Loucy (cell line): ENCODE measurements around the gene KDELR1.

ENCODE experiments used
- H2AFZ ChIP-seq: fragments of 200-600 bp; sonication (generic); 2 replicates; pipeline ENCODE4 v1.6.0; 2016; ENCODE audit warnings: antibody characterized with exemption, mild to moderate bottlenecking, low read length, moderate library complexity
- H3F3A ChIP-seq: fragments of 200-600 bp; 2 replicates; pipeline ENCODE4 v1.6.0; 2016; ENCODE audit warnings: antibody characterized with exemption, low read depth, mild to moderate bottlenecking
- H3K27me3 ChIP-seq: fragments of 200-600 bp; sonication (generic); 2 replicates; pipeline ENCODE4 v1.6.1; 2014; ENCODE audit warnings: low read length, mild to moderate bottlenecking; ENCODE audit not compliant: insufficient read depth, poor library complexity, severe bottlenecking
- H3K36me3 ChIP-seq: fragments of 200-600 bp; sonication (generic); 2 replicates; pipeline ENCODE4 v1.6.1; 2016; ENCODE audit warnings: low read length; ENCODE audit not compliant: insufficient read depth
- H3K4me1 ChIP-seq: fragments of 200-600 bp; sonication (generic); 2 replicates; pipeline ENCODE4 v1.5.1; 2014; ENCODE audit warnings: low read length, mild to moderate bottlenecking; ENCODE audit not compliant: insufficient read depth, poor library complexity, severe bottlenecking
- H3K4me2 ChIP-seq: fragments of 200-600 bp; sonication (generic); 2 replicates; pipeline ENCODE4 v1.6.0; 2014; ENCODE audit warnings: antibody characterized with exemption, low read length, low read depth, mild to moderate bottlenecking; ENCODE audit not compliant: poor library complexity, severe bottlenecking
- H3K4me3 ChIP-seq: fragments of 200-600 bp; sonication (generic); 2 replicates; pipeline ENCODE4 v1.5.1; 2014; ENCODE audit warnings: low read length, mild to moderate bottlenecking, mixed read lengths; ENCODE audit not compliant: poor library complexity, severe bottlenecking
- H3K79me2 ChIP-seq: fragments of 200-600 bp; sonication (generic); 2 replicates; pipeline ENCODE4 v1.6.1; 2014; ENCODE audit warnings: low read length; ENCODE audit not compliant: insufficient read depth
- H3K9ac ChIP-seq: fragments of 200-600 bp; sonication (generic); 2 replicates; pipeline ENCODE4 v1.6.0; 2014; ENCODE audit warnings: mild to moderate bottlenecking, low read depth, low read length, moderate library complexity; ENCODE audit not compliant: poor library complexity, severe bottlenecking
- H3K9me2 ChIP-seq: fragments of 200-600 bp; sonication (generic); replicated peaks from 2 replicates; pipeline ENCODE4 v1.6.1; 2016; ENCODE audit warnings: low read depth, low read length, mixed read lengths
- H3K9me3 ChIP-seq: fragments of 200-600 bp; sonication (generic); 2 replicates; pipeline ENCODE4 v1.6.1; 2014; ENCODE audit warnings: mild to moderate bottlenecking, antibody characterized with exemption, low read length, low read depth; ENCODE audit not compliant: insufficient read depth
- H4K20me1 ChIP-seq: fragments of 200-600 bp; sonication (generic); 2 replicates; pipeline ENCODE4 v1.6.0; 2014; ENCODE audit warnings: antibody characterized with exemption, low read length, mild to moderate bottlenecking; ENCODE audit not compliant: insufficient read depth, poor library complexity, severe bottlenecking
- CTCF ChIP-seq: fragments of 200-600 bp; sonication (generic); conservative IDR thresholded peaks from 2 replicates; pipeline ENCODE4 v1.5.1; 2014; ENCODE audit warnings: mild to moderate bottlenecking, antibody characterized with exemption, low read length
- EZH2phosphoT487 ChIP-seq: fragments of 200-600 bp; IDR thresholded peaks from 2 replicates; pipeline ENCODE4 v1.6.1; 2018; ENCODE audit warnings: antibody characterized with exemption, mild to moderate bottlenecking, moderate library complexity, borderline replicate concordance

KDELR1 gene

GRCh38 chr19:48382286-48382685 is 9.1 kb downstream of the KDELR1 start:
- no peak for TF ChIP-seq EZH2phosphoT487
- no peak for TF ChIP-seq CTCF
- H2AFZ ChIP-seq = no peak overlapping the region
- no peaks in the 10 kb centered on the region for H3K79me2 ChIP-seq
- H3K9me3 ChIP-seq = no peaks in the 10 kb centered on the region
- H3K4me3 ChIP-seq = no peak overlapping the region
- H3F3A ChIP-seq = no peaks in the 10 kb centered on the region
- no peaks in the 10 kb centered on the region for H3K4me1 ChIP-seq
- no peaks in the 10 kb centered on the region for H3K9me2 ChIP-seq
- no peaks in the 10 kb centered on the region for H4K20me1 ChIP-seq
- peaks cover 28% of the 10 kb centered on the region; the same call in 1 of the 2 replicates for H3K36me3 ChIP-seq
- H3K27me3 ChIP-seq = no peaks in the 10 kb centered on the region
- H3K9ac ChIP-seq = no peak overlapping the region
- no peak overlapping the region for H3K4me2 ChIP-seq

- Histone ChIP-seq H3K4me2 (no peak overlapping the region), H3K9me3 (no peaks in the 10 kb centered on the region), H2AFZ (no peak overlapping the region), H3K4me3 (no peak overlapping the region), H3K36me3 (peaks cover 24% of the 10 kb centered on the region; the same call in 1 of the 2 replicates), H3K27me3 (no peaks in the 10 kb centered on the region), H3K9ac (no peak overlapping the region), H3F3A (no peaks in the 10 kb centered on the region), H3K79me2 (no peaks in the 10 kb centered on the region), H4K20me1 (no peaks in the 10 kb centered on the region), H3K9me2 (no peaks in the 10 kb centered on the region), H3K4me1 (no peaks in the 10 kb centered on the region)
- no peak for TF ChIP-seq CTCF
- TF ChIP-seq EZH2phosphoT487 = no peak
Observed at GRCh38 chr19:48381178-48381950, 10.0 kb downstream of the KDELR1 start.

- Histone ChIP-seq H3K9ac (no peak overlapping the region), H3K9me3 (no peaks in the 10 kb centered on the region), H3K4me1 (no peaks in the 10 kb centered on the region), H4K20me1 (no peaks in the 10 kb centered on the region), H3K36me3 (peaks cover 10% of the 10 kb centered on the region; the same call in 1 of the 2 replicates), H3K4me2 (no peak overlapping the region), H3F3A (no peaks in the 10 kb centered on the region), H3K27me3 (no peaks in the 10 kb centered on the region), H3K9me2 (no peaks in the 10 kb centered on the region), H3K4me3 (no peak overlapping the region), H3K79me2 (no peaks in the 10 kb centered on the region), H2AFZ (no peak overlapping the region)
- no peak for TF ChIP-seq EZH2phosphoT487
- TF ChIP-seq CTCF = no peak
Observed at GRCh38 chr19:48379058-48379457, 12.3 kb downstream of the KDELR1 start.
